ENCODE data around the gene LYRM9.

DNA sequence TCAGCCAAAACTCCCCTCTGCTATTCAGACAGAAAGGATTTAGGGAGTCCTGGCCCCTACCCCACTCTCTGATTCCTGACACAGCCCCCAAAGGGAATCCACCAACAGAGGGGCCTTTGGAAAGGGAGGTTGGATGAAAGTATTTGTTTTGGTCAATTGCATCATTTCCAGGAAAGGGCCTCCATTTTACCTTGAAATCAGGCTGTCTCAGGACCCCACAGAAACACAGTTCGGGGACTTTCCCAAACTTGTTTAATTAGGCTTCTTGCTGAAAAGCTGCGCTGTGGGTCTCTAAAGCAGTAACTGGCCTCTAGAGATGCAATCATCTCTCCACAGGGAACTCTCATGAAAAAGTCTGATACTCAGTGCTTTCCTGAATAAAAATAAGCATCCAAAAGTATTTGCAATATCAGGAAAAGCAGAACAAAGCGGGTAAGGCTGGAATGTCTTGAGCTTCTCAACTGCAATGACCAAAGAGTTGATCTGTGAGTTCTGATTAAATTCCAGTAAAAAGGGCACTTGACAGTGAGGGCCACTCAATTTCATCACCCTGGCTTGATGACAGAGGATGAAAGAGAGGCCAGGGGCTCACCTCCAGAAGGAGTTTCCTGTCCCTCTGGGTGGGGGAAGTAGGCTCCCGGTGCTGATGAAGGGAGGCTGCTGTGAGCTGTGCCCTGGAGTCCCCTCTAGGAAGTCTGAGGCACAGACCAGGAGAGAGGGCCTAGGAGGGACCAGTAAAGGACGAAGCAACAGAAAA lies 36.3 kb downstream of the LYRM9 start:
- no peak for TF ChIP-seq POLR2A (IDR thresholded peaks at IDR 0.05; ENCODE audit: low read depth, low read length)
- TF ChIP-seq POLR2AphosphoS5 (IDR thresholded peaks at IDR 0.05; ENCODE audit: low read depth, low read length): no peak
- TF ChIP-seq TAF1 (IDR thresholded peaks at IDR 0.05; ENCODE audit: borderline replicate concordance, low read depth, low read length): no peak
